Gastroesophageal sphincter (tissue), 3 donors: ENCODE data around the gene PSME2.

Source experiments
- EP300 ChIP-seq: sonication (generic); formaldehyde crosslinking; IDR thresholded peaks from one replicate; pipeline ENCODE4 v1.6.1; 2017; ENCODE audit warnings: antibody characterized with exemption, mild to moderate bottlenecking
- POLR2A ChIP-seq, 2 donors: fragments of 450-650 bp; IDR thresholded peaks; one replicate each; pipeline ENCODE4 v1.6.1; 2017; ENCODE audit warnings: antibody characterized with exemption in 2 of 2, mild to moderate bottlenecking in 2 of 2, moderate library complexity in 1 of 2
- POLR2AphosphoS5 ChIP-seq: sonication (generic); formaldehyde crosslinking; IDR thresholded peaks from one replicate; pipeline ENCODE4 v1.6.1; 2017; ENCODE audit warnings: antibody characterized with exemption
- TF ChIP-seq, protein P1 (sequence below), 4 experiments: fragments of 200-600 bp in 2 of 4; fragments of 450-650 bp in 2 of 4; sonication (generic) in 1 of 4; IDR thresholded peaks; one replicate each; pipeline ENCODE4 v1.5.1; 2017 to 2019; ENCODE audit warnings: antibody characterized with exemption in 4 of 4, mild to moderate bottlenecking in 2 of 4, moderate library complexity in 2 of 4

DNA sequence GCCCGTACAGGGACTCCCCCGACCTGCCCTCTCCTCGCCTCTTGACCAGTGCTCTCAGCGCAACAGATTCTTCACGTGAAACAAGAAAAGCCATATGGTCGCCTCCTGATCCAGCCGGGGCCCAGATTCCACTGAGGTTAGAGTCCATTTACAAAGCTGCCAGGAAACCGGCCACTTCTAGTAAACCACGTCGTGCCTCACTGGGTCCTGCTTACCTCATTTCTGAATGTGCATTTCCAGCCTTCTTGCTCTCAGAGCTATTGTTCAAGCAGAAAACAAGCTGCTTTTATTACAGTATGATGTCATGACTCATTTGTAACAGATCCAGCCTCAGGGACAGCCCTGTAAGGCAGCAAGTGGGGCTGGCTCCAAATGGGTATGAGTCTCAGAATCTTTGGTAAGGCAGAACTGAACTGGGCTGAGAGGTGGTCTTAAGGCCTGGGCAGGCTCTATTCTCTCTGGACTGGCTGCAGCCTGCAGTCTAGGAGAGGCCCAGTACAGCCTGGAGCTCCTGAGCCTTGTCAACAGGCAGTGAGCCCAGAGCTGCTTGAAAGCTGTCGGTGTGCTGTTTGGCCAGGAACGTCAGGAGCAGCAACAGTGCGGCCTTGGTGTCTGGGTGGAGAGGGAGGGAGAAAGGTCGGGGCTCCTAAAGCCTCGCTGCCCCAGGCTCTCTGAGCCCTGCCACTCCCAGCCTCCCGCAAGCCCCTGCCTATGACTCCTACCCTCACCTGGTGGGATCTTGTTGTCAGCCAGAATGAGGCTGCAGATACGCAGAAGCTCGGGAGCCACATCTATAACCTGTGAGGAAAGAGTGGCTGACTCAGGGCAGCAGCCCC lies 33.8 kb upstream of the PSME2 start:
- TF ChIP-seq, protein P1, sequence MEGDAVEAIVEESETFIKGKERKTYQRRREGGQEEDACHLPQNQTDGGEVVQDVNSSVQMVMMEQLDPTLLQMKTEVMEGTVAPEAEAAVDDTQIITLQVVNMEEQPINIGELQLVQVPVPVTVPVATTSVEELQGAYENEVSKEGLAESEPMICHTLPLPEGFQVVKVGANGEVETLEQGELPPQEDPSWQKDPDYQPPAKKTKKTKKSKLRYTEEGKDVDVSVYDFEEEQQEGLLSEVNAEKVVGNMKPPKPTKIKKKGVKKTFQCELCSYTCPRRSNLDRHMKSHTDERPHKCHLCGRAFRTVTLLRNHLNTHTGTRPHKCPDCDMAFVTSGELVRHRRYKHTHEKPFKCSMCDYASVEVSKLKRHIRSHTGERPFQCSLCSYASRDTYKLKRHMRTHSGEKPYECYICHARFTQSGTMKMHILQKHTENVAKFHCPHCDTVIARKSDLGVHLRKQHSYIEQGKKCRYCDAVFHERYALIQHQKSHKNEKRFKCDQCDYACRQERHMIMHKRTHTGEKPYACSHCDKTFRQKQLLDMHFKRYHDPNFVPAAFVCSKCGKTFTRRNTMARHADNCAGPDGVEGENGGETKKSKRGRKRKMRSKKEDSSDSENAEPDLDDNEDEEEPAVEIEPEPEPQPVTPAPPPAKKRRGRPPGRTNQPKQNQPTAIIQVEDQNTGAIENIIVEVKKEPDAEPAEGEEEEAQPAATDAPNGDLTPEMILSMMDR (IDR thresholded peaks at IDR 0.05), result no peak
- TF ChIP-seq POLR2A (IDR thresholded peaks at IDR 0.05), result no peak
- TF ChIP-seq EP300, result no peak
- peak; percentile 12 for TF ChIP-seq POLR2AphosphoS5
